A549 (cell line): ENCODE results near the gene DDI2.

ENCODE experiments used
- EP300 ChIP-seq, 2 experiments: fragments of >200 bp; sonication (Bioruptor Twin); formaldehyde crosslinking; IDR thresholded peaks; 2 replicates in 1 of 2; 3 replicates in 1 of 2; pipeline ENCODE4 v1.6.1; 2016 to 2017
- ESRRA ChIP-seq: fragments of 150-350 bp; IDR thresholded peaks from 2 replicates; pipeline ENCODE4 v1.6.1; 2014; ENCODE audit warnings: mild to moderate bottlenecking, low read length, borderline replicate concordance
- POLR2A ChIP-seq: IDR thresholded peaks from 2 replicates; pipeline ENCODE4 v1.6.1; 2012; ENCODE audit warnings: mild to moderate bottlenecking, low read length
- RCOR1 ChIP-seq: fragments of 150-350 bp; IDR thresholded peaks from 2 replicates; pipeline ENCODE4 v1.6.1; 2014; ENCODE audit warnings: antibody characterized with exemption, low read length, low read depth
- RFX5 ChIP-seq: fragments of 450-650 bp; IDR thresholded peaks from 2 replicates; pipeline ENCODE4 v1.7.1; 2014; ENCODE audit warnings: antibody characterized with exemption, mild to moderate bottlenecking, moderate library complexity
- TF ChIP-seq, protein P1 (sequence below): fragments of >200 bp; sonication (Bioruptor Twin); formaldehyde crosslinking; IDR thresholded peaks from 3 replicates; pipeline ENCODE4 v1.5.1; 2016

DNA sequence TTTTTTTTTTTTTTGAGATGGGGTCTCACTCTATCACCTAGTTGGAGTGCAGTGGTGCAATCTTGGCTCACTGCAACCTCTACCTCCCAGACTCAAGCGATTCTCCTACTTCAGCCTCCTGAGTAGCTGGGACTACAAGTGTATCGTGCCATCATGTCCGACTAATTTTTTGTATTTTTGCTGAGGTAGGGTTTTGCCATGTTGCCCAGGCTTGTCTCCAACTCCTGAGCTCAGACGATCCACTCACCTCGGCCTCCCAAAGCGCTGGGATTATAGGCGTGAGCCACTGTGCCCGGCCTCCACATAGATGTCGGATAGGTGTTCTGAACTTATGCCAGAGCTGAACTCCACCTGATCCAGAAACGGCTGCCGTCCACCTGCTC lies 87.9 kb downstream of the DDI2 start:
- TF ChIP-seq, protein P1, sequence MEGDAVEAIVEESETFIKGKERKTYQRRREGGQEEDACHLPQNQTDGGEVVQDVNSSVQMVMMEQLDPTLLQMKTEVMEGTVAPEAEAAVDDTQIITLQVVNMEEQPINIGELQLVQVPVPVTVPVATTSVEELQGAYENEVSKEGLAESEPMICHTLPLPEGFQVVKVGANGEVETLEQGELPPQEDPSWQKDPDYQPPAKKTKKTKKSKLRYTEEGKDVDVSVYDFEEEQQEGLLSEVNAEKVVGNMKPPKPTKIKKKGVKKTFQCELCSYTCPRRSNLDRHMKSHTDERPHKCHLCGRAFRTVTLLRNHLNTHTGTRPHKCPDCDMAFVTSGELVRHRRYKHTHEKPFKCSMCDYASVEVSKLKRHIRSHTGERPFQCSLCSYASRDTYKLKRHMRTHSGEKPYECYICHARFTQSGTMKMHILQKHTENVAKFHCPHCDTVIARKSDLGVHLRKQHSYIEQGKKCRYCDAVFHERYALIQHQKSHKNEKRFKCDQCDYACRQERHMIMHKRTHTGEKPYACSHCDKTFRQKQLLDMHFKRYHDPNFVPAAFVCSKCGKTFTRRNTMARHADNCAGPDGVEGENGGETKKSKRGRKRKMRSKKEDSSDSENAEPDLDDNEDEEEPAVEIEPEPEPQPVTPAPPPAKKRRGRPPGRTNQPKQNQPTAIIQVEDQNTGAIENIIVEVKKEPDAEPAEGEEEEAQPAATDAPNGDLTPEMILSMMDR: no peak
- no peak for TF ChIP-seq RFX5
- no peak for TF ChIP-seq EP300 (IDR thresholded peaks at IDR 0.05)
- TF ChIP-seq POLR2A: no peak
- no peak for TF ChIP-seq ESRRA
- no peak for TF ChIP-seq RCOR1
